Measurements from ENCODE around the gene STX5.
A peak's percentile ranks its signal among the peaks of the same experiment; 100 is the strongest.

The STX5 gene

DNA sequence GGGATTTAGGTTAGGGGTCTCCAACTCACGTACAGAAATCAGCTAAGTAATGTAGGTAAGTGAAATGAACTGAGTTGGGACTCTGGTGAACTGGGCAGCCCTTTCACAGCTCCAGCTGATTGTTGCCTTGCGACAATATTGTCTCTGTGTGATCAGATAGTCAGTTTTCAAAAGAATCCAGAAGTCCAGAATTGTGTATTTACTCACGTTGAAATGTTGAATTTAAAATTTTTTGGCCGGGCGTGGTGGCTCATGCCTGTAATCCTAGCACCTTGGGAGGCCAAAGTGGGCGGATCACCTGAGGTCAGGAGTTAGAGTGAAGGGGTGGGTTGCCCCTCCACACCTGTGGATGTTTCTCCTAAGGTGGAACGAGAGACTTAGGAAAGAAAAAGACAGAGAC lies 26.4 kb upstream of the STX5 start:
- no peak for DNase-seq (ENCODE audit: extremely low read depth, low read depth)
- H3K4me3 ChIP-seq (replicated peaks; ENCODE audit: low read depth, low read length): peak overlapping the region; percentile 98
- TF ChIP-seq, protein P1, sequence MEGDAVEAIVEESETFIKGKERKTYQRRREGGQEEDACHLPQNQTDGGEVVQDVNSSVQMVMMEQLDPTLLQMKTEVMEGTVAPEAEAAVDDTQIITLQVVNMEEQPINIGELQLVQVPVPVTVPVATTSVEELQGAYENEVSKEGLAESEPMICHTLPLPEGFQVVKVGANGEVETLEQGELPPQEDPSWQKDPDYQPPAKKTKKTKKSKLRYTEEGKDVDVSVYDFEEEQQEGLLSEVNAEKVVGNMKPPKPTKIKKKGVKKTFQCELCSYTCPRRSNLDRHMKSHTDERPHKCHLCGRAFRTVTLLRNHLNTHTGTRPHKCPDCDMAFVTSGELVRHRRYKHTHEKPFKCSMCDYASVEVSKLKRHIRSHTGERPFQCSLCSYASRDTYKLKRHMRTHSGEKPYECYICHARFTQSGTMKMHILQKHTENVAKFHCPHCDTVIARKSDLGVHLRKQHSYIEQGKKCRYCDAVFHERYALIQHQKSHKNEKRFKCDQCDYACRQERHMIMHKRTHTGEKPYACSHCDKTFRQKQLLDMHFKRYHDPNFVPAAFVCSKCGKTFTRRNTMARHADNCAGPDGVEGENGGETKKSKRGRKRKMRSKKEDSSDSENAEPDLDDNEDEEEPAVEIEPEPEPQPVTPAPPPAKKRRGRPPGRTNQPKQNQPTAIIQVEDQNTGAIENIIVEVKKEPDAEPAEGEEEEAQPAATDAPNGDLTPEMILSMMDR (IDR thresholded peaks at IDR 0.05; ENCODE audit: low read depth, low read length, missing control alignments): no peak

DNA sequence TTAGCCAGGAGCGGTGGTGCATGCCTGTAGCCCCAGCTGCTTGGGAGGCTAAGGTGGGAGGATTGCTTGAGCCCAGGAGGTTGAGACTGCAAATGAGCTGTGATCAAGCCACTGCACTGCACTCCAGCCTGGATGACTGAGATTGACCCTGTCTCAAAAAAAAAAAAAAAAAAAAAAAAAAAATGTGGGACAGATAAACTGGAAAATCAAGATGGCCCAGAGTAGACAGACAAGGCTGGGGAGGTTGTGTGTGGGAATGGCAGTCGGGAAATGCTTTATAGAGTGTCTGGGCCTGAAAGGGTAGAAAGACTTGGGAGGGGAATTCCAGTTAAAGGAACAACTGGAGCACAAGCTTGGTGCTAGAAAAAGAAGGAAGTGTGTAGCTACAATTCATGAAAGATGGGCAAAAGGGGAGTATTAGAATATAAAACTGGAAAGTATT lies 25.7 kb upstream of the STX5 start:
- TF ChIP-seq, protein P1 (IDR thresholded peaks at IDR 0.05; ENCODE audit: low read depth, low read length, missing control alignments): no peak
- peak overlapping the region; percentile 98 for H3K4me3 ChIP-seq (replicated peaks; ENCODE audit: low read depth, low read length)
- no peak for DNase-seq (ENCODE audit: extremely low read depth, low read depth)

DNA sequence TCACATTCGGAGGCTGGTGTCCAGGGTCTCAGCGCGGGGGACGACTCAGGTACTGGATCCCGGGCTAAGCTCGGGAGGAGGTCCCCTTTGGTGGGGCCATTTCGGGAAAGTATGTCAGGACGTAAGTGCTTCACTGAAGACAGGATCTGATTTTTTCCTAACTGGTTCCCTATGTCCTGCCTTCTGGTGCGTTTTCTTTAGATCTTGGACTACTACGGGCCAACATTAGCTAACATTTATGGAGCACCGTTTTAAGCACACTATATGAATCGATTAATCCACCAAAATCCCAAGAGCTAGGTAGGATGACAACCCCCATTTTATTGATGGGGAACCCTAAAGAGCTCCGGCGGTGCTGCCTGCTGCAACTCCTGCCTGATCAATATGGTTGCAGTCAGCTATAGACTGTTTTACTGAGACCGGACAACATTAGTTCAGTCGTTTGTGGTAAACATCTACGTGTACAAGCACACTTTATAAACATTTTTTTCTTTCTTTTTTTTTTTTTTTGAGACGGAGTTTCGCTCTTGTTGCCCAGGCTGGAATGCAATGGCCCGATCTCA lies 24.6 kb upstream of the STX5 start:
- peak overlapping the region; percentile 98 for H3K4me3 ChIP-seq (replicated peaks; ENCODE audit: low read depth, low read length)
- no peak for DNase-seq (ENCODE audit: extremely low read depth, low read depth)
- TF ChIP-seq, protein P1 (IDR thresholded peaks at IDR 0.05; ENCODE audit: low read depth, low read length, missing control alignments): no peak

DNA sequence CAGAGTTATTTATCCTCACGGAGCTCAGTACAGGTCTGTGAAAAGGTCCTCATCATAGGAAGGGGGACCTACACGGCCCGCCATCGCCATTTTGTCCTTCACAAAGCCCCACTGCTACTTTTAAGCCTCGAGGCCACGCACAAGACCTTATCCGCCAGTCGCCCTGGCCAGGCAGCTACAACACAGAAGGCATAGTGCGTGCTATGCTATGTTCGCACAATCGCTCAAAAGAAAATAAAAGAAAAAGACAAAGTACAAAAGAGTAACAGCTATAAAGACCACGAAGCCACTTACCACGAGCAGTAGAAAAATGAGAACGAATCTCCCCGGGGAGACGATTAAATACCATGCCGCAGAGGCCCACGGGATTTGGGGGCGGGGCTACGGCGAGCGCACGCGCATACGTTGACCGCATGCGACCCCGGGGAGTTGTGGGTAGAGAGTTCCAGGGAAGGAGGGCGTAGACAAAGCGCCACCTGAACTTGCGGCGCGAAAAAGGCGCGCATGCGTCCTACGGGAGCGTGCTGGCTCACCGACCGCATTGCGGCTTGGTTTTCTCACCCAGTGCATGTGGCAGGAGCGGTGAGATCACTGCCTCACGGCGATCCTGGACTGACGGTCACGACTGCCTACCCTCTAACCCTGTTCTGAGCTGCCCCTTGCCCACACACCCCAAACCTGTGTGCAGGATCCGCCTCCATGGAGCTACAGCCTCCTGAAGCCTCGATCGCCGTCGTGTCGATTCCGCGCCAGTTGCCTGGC lies 23.9 kb upstream of the STX5 start:
- DNase-seq (ENCODE audit: extremely low read depth, low read depth): peak; percentile 98
- TF ChIP-seq, protein P1 (IDR thresholded peaks at IDR 0.05; ENCODE audit: low read depth, low read length, missing control alignments): no peak
- peak overlapping the region; percentile 98 for H3K4me3 ChIP-seq (replicated peaks; ENCODE audit: low read depth, low read length)

DNA sequence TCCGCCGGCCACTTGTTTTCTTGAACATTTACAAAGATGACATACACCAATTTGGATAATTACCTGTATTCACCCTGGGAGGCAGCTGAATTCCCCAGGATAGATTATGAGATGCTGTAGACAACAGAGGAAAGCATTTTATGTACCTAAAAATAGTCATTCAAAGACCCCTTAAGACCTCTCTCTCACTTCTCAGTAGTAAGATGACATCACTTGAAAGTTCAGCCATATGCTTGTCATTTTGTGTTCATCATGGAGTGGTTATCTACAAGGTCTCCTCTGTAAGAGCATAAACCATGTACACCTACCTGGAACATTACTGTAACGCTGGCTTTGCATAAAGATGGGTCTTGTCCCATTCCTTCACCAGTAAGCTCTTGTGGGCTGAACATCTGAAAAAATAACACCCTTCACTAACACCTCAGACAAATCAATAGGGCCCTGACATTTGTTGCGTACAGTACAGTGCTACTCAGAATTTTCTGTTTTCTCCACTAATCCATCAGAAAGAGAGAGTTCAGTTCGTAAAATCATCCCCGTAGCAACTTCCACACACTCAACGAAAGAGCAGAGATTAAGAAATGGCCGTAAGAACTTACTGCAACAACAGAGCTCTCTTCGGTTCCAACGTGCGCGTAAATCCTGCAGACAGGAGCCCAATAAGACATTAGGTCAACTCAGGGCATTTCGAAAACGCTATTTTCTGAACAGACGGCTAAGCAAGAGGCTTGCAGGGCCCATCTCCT lies 23.1 kb upstream of the STX5 start:
- no peak for DNase-seq (ENCODE audit: extremely low read depth, low read depth)
- TF ChIP-seq, protein P1 (IDR thresholded peaks at IDR 0.05; ENCODE audit: low read depth, low read length, missing control alignments): no peak
- H3K4me3 ChIP-seq (replicated peaks; ENCODE audit: low read depth, low read length): peak overlapping the region; percentile 98

DNA sequence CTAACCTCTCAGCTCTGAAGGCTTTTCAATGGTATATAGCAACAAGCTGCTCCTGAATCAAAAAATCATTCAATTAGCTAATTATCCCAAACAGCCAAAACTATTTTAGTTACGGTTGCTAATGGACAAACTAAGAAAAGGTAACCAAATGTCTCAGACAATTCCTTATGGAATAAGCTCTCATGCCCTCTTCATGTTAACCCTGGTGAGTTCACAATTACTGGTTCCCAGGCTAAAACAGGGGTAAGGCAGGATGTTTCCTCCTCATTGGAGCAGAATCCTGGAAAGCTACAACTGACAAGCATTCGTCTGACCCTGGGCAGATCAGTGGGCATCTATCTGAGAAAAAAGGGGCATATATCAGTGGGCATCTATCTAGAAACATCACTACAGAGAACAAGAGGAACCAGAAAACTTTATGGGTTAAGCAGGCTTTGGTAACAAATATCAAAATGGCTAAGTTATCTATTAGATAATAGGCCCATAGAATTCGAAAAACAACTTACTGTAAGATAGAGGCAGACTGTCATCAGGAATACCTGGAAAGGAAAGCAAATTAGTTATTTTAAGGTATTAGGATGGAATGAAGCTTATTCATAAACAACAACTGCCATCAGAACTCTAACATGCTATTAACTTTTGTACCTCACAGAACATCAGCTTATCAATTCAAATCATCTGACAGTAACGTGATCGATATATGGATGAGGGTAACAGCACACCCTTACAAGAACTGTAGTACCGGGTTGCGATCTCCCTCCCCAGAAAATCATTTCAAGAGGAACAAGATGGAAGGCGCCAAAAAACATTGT lies 22.4 kb upstream of the STX5 start:
- DNase-seq (ENCODE audit: extremely low read depth, low read depth): no peak
- peak overlapping the region; percentile 98 for H3K4me3 ChIP-seq (replicated peaks; ENCODE audit: low read depth, low read length)
- TF ChIP-seq, protein P1 (IDR thresholded peaks at IDR 0.05; ENCODE audit: low read depth, low read length, missing control alignments): no peak

All from HFF-Myc (cell line).